SHP77 (cell line): ENCODE results near the gene TMEM9.
A peak's percentile ranks its signal among the peaks of the same experiment; 100 is the strongest.

Experiments
- DNase-seq, 2 experiments: peaks; one replicate each; lab custom pipeline; 2025; lab: John Stamatoyannopoulos, UW

The TMEM9 gene

GRCh38 chr1:201108614-201109013 is 45.7 kb downstream of the TMEM9 start:
- DNase-seq = no peak

DNA sequence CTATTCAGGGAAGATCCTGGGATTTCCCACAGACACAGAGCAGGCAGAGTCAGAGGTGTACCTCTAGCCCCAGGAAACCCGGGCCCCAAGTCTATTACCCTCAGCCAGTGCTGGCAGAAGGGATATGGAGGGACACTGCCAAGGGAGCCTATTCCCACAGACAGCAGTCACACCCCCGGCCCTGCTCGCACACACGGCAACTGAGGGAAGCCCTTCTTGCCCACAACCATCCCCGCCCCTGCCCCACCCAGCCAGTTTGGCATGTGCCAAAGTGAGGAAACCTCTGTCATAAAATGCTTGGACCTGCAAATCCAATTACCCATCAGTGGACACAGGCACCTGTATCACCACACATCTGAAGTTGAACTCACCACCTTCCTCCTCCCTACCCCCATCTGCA is 48.6 kb downstream of the TMEM9 start:
- no peak for DNase-seq

DNA sequence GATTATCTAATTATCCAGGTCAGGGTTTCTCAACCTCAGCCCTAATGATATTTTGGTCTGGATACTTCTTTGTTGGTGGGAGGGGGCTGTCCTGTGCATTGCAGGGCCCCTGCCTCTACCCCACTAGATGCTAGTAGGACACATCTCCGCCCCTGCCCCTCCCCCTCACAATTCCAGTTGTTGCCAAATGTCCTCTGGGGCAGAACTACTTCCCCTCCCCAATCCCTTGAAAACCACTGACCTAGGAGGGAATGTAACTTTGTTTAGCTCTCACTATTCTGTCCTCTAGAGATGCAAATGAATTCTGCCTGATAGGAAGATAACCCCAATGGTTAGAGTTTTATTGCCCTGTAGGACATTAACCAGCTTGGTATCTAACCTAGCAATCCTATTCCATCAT is 50.1 kb downstream of the TMEM9 start:
- DNase-seq = no peak

- DNase-seq = no peak
These were observed 50.6 kb downstream of the TMEM9 start for GRCh38 chr1:201103666-201104065.

- no peak for DNase-seq
These were observed 53.9 kb downstream of the TMEM9 start for GRCh38 chr1:201100169-201100930.

- no peak for DNase-seq
These were observed 55.1 kb downstream of the TMEM9 start for GRCh38 chr1:201098992-201099677.

- no peak for DNase-seq
These were observed 57.1 kb downstream of the TMEM9 start for GRCh38 chr1:201096977-201097856.

- peak; percentile 15 to 55 for DNase-seq
These were observed 58.2 kb downstream of the TMEM9 start for GRCh38 chr1:201096041-201096461.

- DNase-seq = no peak
These were observed 58.7 kb downstream of the TMEM9 start for GRCh38 chr1:201095581-201095980.

DNA sequence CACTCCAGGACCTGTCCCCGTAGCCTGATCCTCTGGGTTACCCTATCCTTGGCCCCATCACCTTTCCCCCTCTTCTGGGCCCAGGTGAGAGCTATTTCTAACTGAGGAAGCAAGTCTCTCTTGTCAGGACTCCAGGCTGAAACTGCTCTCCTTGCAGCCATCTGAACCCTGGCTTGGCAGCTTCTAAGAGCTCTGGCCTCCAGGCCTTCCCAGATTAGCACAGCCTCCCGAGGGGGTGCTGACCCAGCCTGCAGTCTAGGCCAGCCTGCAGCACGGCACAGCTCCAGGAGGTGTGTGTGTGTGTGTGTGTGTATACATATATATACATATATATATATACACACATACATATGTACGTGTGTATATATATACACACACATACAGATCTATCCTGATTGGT is 59.4 kb downstream of the TMEM9 start:
- DNase-seq = no peak

DNA sequence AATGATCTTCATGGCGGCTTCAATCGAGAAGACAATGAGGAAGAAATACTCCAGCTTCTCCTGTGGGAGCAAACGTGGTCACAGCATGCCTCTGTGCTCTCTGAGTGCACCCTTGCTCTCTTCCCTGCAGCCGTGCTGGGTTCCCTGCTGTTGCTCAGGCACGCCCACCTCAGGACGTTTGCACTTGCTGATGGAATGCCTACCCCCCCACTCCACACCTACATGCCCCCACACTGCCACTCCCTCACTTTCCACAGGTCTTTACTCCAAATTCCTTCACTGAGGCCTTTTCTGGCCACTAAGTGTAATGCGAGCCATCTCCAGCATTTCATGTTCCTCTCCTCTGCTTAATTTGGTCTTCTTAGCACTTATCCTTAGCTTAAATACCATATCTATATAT is 60.3 kb downstream of the TMEM9 start:
- DNase-seq = no peak

DNA sequence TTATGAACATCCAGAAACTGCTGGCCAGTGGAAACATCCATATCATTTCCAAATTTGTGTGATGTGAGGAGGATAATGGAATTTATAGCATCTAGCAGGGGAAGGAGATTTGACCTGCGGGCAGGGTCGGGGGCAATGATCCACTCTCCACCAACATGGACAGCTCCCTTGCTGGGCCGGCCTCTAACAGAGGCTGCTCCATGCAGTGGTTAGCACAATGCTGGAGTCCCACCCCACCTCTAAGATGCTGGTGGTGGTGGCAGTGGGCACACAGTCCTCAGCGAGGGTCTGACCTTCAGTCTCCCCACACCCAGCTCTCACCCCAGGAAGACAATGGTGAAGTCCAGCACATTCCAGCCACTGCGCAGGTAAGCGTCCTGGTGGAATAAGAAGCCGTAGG is 60.7 kb downstream of the TMEM9 start:
- no peak for DNase-seq

DNA sequence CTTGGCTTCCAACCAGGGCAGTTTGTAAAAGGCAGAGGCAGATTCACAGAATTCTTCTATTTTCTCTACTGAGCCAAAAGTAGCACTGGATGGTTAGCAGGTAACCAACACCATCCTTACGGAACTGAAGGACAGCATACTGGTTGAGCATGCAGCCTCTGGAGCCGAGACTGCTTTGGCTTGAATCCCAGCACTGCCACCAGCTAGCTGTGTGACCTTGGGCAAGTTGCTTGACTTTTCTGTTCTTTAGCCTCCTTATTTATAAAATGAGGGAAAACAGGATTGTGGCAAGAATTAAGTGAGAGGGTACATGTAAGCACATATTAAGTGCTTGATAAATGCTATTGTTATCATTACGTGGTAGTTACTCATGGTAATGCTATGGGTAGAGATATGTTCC is 61.5 kb downstream of the TMEM9 start:
- no peak for DNase-seq

DNA sequence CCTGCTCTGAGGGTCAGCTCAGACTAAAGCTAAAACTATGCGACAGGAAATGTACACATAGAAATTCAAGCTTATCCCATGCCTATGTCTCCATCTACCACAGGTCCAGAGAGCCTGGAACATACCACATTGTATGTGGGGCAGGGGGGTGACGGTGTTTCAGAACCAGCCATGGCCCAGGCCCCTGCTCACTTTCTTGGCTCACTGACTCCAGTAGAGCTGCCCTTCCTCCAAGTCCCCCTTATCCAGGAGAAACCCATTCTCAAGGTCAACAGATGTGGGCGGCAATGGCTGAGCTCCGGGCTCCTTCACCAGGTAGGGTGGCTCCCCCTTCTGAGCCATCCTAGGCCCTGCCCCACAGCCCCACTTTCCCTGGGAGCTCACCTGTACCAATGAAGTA is 63.0 kb downstream of the TMEM9 start:
- DNase-seq = no peak

- DNase-seq = no peak
These were observed 63.7 kb downstream of the TMEM9 start for GRCh38 chr1:201090541-201090940.

- no peak for DNase-seq
These were observed 64.7 kb downstream of the TMEM9 start for GRCh38 chr1:201089596-201089995.

DNA sequence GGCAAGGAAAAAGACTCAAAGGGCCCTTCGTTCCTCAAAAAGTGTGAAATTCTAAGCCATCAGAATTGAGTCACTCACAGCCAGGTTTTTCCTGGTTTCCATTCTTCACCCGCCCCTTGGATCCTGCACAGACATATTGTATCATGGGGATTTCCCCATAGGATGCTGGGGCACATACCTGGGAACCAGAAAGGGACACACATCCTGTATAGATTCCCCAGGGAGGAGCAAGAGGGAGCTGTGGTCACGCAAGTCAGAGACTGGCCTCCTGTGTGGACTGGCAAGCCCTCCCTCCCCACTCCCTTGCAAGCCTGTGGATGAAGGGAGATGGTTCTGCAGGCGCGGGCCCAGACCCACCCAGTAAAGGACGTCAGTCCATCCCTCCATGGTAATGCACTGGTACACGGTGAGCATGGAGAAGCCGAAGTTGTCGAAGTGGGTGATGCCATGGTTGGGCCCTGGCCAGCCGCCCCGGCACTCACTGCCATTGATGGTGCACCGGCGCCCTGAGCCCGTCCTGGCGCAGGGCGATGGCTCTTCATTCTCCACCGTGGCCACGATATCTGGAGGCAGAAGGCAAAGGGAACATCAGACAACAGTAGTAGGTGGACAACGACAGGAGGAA is 65.3 kb downstream of the TMEM9 start:
- no peak for DNase-seq

DNA sequence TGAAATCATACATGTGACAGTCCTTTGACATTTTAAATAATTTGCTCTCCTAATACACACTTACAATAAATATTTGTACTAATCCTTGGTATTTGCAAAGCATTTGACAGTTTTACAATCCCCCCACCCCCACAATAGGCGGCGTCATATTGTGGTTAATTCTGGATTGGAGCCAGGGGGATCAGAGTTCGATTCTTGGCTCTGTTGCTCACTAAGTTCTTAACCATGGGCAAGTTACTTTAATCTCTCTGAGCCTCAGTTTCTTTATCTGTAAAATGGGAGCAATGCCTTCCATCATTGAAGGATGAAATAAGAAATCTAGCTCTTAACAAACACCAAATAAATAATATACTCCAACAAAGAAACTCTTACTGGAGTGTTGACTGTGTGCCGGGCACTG is 65.9 kb downstream of the TMEM9 start:
- no peak for DNase-seq

GRCh38 chr1:201085902-201086735 is 68.2 kb downstream of the TMEM9 start:
- DNase-seq = peak; percentile 7 to 14
